Measurements from ENCODE around the gene AMPD3. TPM values are rescaled to one million over a fixed set of nuclear protein-coding genes. Genes with fewer than 3 reads are reported as not detected.

The AMPD3 gene
- total RNA-seq, 1 experiment from 2014 or later: 5.4 TPM

DNA sequence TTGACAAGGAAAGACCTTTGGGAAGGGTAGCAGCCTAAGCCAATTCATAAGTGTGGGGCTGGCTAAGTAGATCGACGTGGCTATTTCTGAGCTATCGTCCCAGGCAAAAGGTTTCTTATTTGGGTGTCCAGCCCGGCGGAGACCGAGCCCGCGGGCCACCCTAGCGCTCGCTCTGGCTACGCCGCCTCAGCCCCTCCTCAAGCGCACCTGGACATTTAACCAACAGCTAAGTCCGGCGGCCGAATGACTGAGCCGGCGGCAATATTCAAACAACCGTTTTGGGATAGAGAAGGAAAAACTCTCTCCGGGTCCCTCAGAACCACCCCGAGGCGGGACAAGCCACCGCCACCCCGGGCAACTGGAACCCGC, 85.5 kb downstream of the AMPD3 start:
- intact Hi-C loops (cut with micrococcal nuclease): loop anchor here (1.0 kb wide), 2 partner anchors 114 to 134 kb away; no protein-coding TSS in a partner anchor

DNA sequence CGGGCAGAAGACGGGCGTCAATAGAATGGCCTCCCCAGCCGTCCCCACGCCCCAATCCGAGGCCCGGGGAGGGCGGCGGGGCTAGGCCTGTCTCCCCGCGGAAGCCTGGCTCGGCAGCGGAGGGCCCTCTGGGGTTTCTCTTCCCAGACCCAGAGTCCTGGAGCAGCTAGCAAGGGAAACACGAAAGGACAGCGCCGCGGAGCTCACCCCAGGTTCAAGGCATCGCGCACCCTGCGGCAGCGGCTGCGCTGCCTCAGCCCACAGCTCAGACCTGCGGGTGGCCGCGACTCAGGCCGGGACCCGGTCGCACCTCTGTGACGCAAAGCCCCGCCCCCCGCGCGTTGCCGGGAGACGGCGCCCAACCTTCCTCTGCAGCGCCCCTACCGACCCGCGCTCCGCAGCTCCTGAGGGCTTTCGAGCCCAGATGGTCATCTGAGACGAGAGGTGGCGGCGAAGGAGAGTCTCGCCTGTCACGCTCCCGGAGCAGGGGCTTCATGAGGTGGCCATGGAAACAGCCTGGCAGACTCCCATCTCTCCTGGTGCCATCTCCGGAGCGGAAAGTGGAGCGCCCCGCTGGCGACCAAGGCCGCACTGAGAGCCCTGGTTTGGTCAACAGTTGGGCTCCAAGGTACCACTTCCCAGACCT, 86.0 kb downstream of the AMPD3 start, which contains the start of gene RNF141:
Gene RNF141, minus strand, starts transcription at position 273 of the 646 bp plus-strand sequence. CDS start 7,029 bp downstream, outside the sequence.
- POLR2A ChIA-PET: interaction anchor here (0.7 to 3.4 kb wide), 50 partner anchors 9 to 1152 kb away, joined by 3 to 48 read pairs (median 8); partner anchors contain the start of genes ADM, AMPD3, CTR9 and EIF4G2
- BruUV-seq (replicated peaks): no TSS peak
- intact Hi-C loops (cut with micrococcal nuclease): loop anchor here (1.0 kb wide), 3 partner anchors 113 to 194 kb away; no protein-coding TSS in a partner anchor
- Mint-ChIP-seq H3K4me3 (ENCODE audit: unreplicated experiment) (peak within 1 kb of the TSS; percentile 81), H3K4me1 (ENCODE audit: insufficient read depth, unreplicated experiment) (peaks cover 13% of the 10 kb centered on the region), H3K9me3 (ENCODE audit: unreplicated experiment) (no peaks in the 10 kb centered on the region), H3K36me3 (ENCODE audit: insufficient read depth, unreplicated experiment) (peaks cover 4% of the 10 kb centered on the region), H3K27me3 (ENCODE audit: insufficient read depth, unreplicated experiment) (no peaks in the 10 kb centered on the region), H3K27ac (ENCODE audit: low read depth, unreplicated experiment) (peak within 1 kb of the TSS; percentile 94)
- CTCF ChIA-PET: interaction anchor here (0.8 to 3.8 kb wide), 39 partner anchors 9 to 239 kb away, joined by 3 to 34 read pairs (median 5); partner anchors contain the start of gene AMPD3
- TF ChIP-seq, protein P1, sequence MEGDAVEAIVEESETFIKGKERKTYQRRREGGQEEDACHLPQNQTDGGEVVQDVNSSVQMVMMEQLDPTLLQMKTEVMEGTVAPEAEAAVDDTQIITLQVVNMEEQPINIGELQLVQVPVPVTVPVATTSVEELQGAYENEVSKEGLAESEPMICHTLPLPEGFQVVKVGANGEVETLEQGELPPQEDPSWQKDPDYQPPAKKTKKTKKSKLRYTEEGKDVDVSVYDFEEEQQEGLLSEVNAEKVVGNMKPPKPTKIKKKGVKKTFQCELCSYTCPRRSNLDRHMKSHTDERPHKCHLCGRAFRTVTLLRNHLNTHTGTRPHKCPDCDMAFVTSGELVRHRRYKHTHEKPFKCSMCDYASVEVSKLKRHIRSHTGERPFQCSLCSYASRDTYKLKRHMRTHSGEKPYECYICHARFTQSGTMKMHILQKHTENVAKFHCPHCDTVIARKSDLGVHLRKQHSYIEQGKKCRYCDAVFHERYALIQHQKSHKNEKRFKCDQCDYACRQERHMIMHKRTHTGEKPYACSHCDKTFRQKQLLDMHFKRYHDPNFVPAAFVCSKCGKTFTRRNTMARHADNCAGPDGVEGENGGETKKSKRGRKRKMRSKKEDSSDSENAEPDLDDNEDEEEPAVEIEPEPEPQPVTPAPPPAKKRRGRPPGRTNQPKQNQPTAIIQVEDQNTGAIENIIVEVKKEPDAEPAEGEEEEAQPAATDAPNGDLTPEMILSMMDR (IDR thresholded peaks at IDR 0.05; ENCODE audit: unreplicated experiment): peak; percentile 59
- peak; percentile 93 for DNase-seq (ENCODE audit: unreplicated experiment)

More for the DNA sequence above, 85.5 kb downstream of the AMPD3 start:
- ChIA-PET CTCF (interaction anchor here (0.6 to 3.8 kb wide), 37 partner anchors 8 to 1455 kb away, joined by 3 to 34 read pairs (median 5); partner anchors contain the start of gene AMPD3), POLR2A (interaction anchor here (0.7 to 3.4 kb wide), 50 partner anchors 9 to 1152 kb away, joined by 3 to 48 read pairs (median 8); partner anchors contain the start of genes ADM, AMPD3, CTR9 and EIF4G2)
- no TSS peak for BruUV-seq (replicated peaks)
- Mint-ChIP-seq H3K36me3 (ENCODE audit: insufficient read depth, unreplicated experiment) (peaks cover 4% of the 10 kb centered on the region), H3K4me1 (ENCODE audit: insufficient read depth, unreplicated experiment) (peaks cover 16% of the 10 kb centered on the region), H3K27me3 (ENCODE audit: insufficient read depth, unreplicated experiment) (no peaks in the 10 kb centered on the region), H3K27ac (ENCODE audit: low read depth, unreplicated experiment) (peak overlapping the region; percentile 94), H3K9me3 (ENCODE audit: unreplicated experiment) (no peaks in the 10 kb centered on the region), H3K4me3 (ENCODE audit: unreplicated experiment) (peak overlapping the region; percentile 81)
- DNase-seq (ENCODE audit: unreplicated experiment): no peak
- TF ChIP-seq, protein P1 (IDR thresholded peaks at IDR 0.05; ENCODE audit: unreplicated experiment): no peak

DNA sequence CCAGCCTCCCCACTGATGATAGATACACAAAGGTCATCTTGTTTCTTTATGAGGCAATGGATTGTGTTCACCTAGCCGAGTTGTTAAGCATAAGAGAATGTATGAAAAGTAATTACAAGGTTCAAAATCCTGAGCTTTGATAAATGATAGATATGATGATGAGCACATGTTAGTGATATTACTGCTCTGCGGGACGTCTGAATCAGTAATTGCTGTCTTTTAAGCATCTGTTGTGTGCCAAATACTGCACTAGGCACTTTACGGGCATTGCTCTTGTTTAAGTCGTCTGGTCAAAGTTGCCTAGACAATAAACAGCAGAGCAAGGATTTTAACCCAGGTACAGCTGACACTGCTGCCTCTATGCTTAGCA, 86.5 kb downstream of the AMPD3 start:
- H3K27ac Mint-ChIP-seq (ENCODE audit: low read depth, unreplicated experiment): peak overlapping the region; percentile 94
- no peaks in the 10 kb centered on the region for H3K9me3 Mint-ChIP-seq (ENCODE audit: unreplicated experiment)
- H3K27me3 Mint-ChIP-seq (ENCODE audit: insufficient read depth, unreplicated experiment): no peaks in the 10 kb centered on the region
- DNase-seq (ENCODE audit: unreplicated experiment): peak; percentile 0
- no TSS peak for BruUV-seq (replicated peaks)
- POLR2A ChIA-PET: interaction anchor here (0.6 to 3.4 kb wide), 34 partner anchors 8 to 874 kb away, joined by 3 to 48 read pairs (median 9); partner anchors contain the start of genes ADM, AMPD3, CTR9 and IRAG1
- peaks cover 4% of the 10 kb centered on the region for H3K36me3 Mint-ChIP-seq (ENCODE audit: insufficient read depth, unreplicated experiment)
- peak overlapping the region; percentile 81 for H3K4me3 Mint-ChIP-seq (ENCODE audit: unreplicated experiment)
- CTCF ChIA-PET: interaction anchor here (0.6 to 3.8 kb wide), 29 partner anchors 10 to 239 kb away, joined by 3 to 34 read pairs (median 9); partner anchors contain the start of gene AMPD3
- TF ChIP-seq, protein P1 (IDR thresholded peaks at IDR 0.05; ENCODE audit: unreplicated experiment): no peak
- intact Hi-C loops (cut with micrococcal nuclease): loop anchor here (1.0 kb wide), 1 partner anchor 194 kb away; no protein-coding TSS in a partner anchor
- H3K4me1 Mint-ChIP-seq (ENCODE audit: insufficient read depth, unreplicated experiment): peaks cover 11% of the 10 kb centered on the region

DNA sequence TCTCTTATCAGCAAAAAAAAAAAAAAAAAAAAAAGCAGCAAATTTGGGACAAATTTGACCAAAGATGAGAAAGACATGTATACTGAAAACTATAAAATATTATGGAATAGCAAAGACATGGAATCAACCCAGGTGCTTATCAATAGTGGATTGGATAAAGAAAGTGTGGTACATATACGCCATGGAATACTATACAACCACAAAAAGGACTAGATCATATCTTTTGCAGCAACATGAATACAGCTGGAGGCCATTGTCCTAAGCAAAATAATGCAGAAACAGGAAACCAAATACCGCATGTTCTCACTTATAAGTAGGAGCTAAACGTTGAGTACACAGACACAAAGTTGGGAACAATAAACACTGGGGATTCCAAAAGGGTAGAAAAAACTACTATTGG, 87.7 kb downstream of the AMPD3 start:
- no peak overlapping the region for H3K4me3 Mint-ChIP-seq (ENCODE audit: unreplicated experiment)
- no peak overlapping the region for H3K27ac Mint-ChIP-seq (ENCODE audit: low read depth, unreplicated experiment)
- peaks cover 11% of the 10 kb centered on the region for H3K4me1 Mint-ChIP-seq (ENCODE audit: insufficient read depth, unreplicated experiment)
- BruUV-seq (replicated peaks): no TSS peak
- intact Hi-C loops (cut with micrococcal nuclease): no loop called here
- no peaks in the 10 kb centered on the region for H3K27me3 Mint-ChIP-seq (ENCODE audit: insufficient read depth, unreplicated experiment)
- TF ChIP-seq, protein P1 (IDR thresholded peaks at IDR 0.05; ENCODE audit: unreplicated experiment): no peak
- peaks cover 4% of the 10 kb centered on the region for H3K36me3 Mint-ChIP-seq (ENCODE audit: insufficient read depth, unreplicated experiment)
- CTCF ChIA-PET: interaction anchor here (0.6 to 3.8 kb wide), 8 partner anchors 16 to 199 kb away, joined by 3 to 34 read pairs (median 12); no protein-coding TSS in a partner anchor
- no peaks in the 10 kb centered on the region for H3K9me3 Mint-ChIP-seq (ENCODE audit: unreplicated experiment)
- POLR2A ChIA-PET: interaction anchor here (3.0 to 3.4 kb wide), 2 partner anchors 7 to 25 kb away, joined by 21 to 28 read pairs; no protein-coding TSS in a partner anchor
- no peak for DNase-seq (ENCODE audit: unreplicated experiment)
